Neutrophil (primary cell): ENCODE results near the gene MTG1.

ENCODE experiments used
- H3K27ac ChIP-seq: fragments of 200-600 bp; sonication (generic); 2 replicates; pipeline ENCODE4 v1.5.1; 2016; ENCODE audit warnings: mild to moderate bottlenecking, moderate library complexity
- H3K27me3 ChIP-seq: fragments of 200-600 bp; sonication (generic); 2 replicates; pipeline ENCODE4 v1.6.0; 2016; ENCODE audit warnings: mild to moderate bottlenecking
- H3K36me3 ChIP-seq: fragments of 200-600 bp; sonication (generic); 2 replicates; pipeline ENCODE4 v1.5.1; 2017
- H3K4me1 ChIP-seq, 2 experiments: fragments of 200-600 bp in 1 of 2; sonication (generic) in 1 of 2; 1 replicate in 1 of 2; 2 replicates in 1 of 2; pipeline versions ENCODE4 v1.5.1 to v1.6.1; 2013 to 2016; ENCODE audit warnings: low read depth in 1 of 2, low read length in 1 of 2, mild to moderate bottlenecking in 1 of 2, moderate library complexity in 1 of 2; ENCODE audit not compliant: control insufficient read depth in 1 of 2, insufficient read depth in 1 of 2
- H3K4me3 ChIP-seq, 2 experiments: fragments of 200-600 bp in 1 of 2; sonication (generic) in 1 of 2; 1 replicate in 1 of 2; 2 replicates in 1 of 2; pipeline ENCODE4 v1.5.1; 2013 to 2016; ENCODE audit warnings: low read depth in 1 of 2, low read length in 1 of 2, mild to moderate bottlenecking in 1 of 2, moderate library complexity in 1 of 2
- H3K9me3 ChIP-seq: fragments of 200-600 bp; sonication (generic); 2 replicates; pipeline ENCODE4 v1.5.1; 2016
- TF ChIP-seq, protein P1 (sequence below): fragments of 200-600 bp; sonication (generic); IDR thresholded peaks from 2 replicates; pipeline ENCODE4 v1.5.1; 2016; ENCODE audit warnings: antibody characterized with exemption

MTG1 gene

DNA sequence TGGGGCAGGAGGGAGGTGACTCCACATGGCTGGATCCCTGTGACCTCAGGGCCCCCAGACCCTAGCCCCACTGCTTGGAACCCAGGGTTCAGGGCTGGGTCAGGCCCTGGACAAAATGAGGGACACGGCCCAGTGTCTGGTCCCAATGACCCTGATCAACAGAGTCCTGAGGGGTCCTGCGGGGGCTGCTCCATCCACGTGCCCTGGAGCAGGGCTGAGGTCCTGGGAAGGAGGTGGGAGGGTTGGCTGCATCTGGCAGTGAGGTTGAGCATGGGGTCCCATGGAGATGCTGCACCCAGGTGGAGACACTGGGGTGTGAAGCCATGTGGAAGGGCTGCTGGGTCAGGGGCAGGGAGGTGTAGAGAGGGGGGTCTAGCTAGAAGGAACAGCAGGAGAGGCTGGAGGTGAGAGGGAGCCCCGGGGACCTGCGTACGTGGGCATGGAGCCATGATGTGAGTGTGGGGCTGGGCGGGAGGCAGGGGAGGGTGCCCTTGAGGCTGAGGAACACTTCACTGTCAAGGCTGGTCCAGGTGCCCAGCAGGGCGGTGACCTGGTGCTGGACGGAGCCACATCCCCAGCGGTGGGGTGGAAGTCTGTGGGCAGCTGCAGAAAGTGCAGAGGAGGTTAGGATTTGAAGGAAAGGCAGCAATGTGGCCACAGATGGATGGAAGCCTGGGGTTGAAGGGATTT lies 60.4 kb downstream of the MTG1 start:
- Histone ChIP-seq H3K27ac (no peak overlapping the region), H3K4me1 (no peaks in the 10 kb centered on the region), H3K9me3 (no peaks in the 10 kb centered on the region), H3K27me3 (no peaks in the 10 kb centered on the region), H3K36me3 (no peaks in the 10 kb centered on the region), H3K4me3 (no peak overlapping the region)
- TF ChIP-seq, protein P1, sequence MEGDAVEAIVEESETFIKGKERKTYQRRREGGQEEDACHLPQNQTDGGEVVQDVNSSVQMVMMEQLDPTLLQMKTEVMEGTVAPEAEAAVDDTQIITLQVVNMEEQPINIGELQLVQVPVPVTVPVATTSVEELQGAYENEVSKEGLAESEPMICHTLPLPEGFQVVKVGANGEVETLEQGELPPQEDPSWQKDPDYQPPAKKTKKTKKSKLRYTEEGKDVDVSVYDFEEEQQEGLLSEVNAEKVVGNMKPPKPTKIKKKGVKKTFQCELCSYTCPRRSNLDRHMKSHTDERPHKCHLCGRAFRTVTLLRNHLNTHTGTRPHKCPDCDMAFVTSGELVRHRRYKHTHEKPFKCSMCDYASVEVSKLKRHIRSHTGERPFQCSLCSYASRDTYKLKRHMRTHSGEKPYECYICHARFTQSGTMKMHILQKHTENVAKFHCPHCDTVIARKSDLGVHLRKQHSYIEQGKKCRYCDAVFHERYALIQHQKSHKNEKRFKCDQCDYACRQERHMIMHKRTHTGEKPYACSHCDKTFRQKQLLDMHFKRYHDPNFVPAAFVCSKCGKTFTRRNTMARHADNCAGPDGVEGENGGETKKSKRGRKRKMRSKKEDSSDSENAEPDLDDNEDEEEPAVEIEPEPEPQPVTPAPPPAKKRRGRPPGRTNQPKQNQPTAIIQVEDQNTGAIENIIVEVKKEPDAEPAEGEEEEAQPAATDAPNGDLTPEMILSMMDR = no peak

GRCh38 chr10:133455196-133455595 lies 61.2 kb downstream of the MTG1 start:
- no peaks in the 10 kb centered on the region for H3K36me3 ChIP-seq
- H3K9me3 ChIP-seq = no peaks in the 10 kb centered on the region
- H3K4me3 ChIP-seq = no peak overlapping the region
- H3K4me1 ChIP-seq = no peaks in the 10 kb centered on the region
- H3K27ac ChIP-seq = no peak overlapping the region
- H3K27me3 ChIP-seq = no peaks in the 10 kb centered on the region
- TF ChIP-seq, protein P1 = no peak

GRCh38 chr10:133455611-133456031 lies 61.7 kb downstream of the MTG1 start:
- Histone ChIP-seq H3K4me1 (no peaks in the 10 kb centered on the region), H3K4me3 (no peak overlapping the region), H3K9me3 (no peaks in the 10 kb centered on the region), H3K36me3 (no peaks in the 10 kb centered on the region), H3K27me3 (no peaks in the 10 kb centered on the region), H3K27ac (no peak overlapping the region)
- TF ChIP-seq, protein P1 = no peak

DNA sequence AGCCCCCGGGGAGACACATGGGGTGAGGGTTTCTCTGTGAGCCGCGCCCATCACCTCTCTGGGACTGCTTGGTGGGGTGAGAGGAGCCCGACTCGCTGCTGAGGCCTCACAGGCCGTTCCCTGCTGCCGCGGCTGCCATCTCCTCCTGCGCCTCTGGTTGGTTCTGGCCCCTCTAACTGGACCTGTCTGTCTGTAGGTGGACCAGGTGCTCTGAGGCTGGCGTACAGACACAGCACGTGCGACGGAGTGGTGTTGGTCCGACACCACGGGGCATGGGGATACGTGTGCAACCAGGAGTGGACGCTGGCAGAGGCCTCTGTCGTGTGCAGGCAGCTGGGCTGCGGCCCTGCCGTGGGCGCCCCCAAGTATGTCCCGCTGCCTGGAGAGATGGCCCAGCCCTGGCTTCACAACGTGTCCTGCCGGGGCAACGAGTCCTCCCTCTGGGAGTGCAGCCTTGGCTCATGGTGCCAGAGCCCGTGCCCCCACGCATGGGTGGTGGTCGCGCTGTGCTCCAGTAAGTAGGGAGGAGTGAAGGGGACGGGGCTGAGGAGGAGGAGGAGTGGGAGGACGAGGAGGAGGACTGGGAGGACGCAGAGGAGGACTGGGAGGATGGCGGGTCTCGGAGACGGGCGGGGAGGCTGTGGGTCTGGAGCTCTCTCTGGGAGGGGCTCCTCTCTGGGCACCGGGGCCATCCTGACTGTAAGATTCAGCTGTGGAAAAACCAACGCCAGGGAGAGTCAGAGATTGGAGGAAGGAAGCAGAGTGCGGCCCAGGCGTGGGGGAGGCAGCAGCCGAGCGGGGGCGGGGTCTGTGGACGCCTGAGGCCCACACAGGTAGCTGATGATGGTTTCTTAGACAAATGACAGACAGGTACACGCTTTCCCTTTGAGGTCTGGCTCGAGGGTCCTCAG lies 62.3 kb downstream of the MTG1 start:
- H3K4me3 ChIP-seq = no peak overlapping the region
- TF ChIP-seq, protein P1 = no peak
- H3K36me3 ChIP-seq = no peaks in the 10 kb centered on the region
- no peaks in the 10 kb centered on the region for H3K4me1 ChIP-seq
- H3K27me3 ChIP-seq = no peaks in the 10 kb centered on the region
- no peaks in the 10 kb centered on the region for H3K9me3 ChIP-seq
- no peak overlapping the region for H3K27ac ChIP-seq

DNA sequence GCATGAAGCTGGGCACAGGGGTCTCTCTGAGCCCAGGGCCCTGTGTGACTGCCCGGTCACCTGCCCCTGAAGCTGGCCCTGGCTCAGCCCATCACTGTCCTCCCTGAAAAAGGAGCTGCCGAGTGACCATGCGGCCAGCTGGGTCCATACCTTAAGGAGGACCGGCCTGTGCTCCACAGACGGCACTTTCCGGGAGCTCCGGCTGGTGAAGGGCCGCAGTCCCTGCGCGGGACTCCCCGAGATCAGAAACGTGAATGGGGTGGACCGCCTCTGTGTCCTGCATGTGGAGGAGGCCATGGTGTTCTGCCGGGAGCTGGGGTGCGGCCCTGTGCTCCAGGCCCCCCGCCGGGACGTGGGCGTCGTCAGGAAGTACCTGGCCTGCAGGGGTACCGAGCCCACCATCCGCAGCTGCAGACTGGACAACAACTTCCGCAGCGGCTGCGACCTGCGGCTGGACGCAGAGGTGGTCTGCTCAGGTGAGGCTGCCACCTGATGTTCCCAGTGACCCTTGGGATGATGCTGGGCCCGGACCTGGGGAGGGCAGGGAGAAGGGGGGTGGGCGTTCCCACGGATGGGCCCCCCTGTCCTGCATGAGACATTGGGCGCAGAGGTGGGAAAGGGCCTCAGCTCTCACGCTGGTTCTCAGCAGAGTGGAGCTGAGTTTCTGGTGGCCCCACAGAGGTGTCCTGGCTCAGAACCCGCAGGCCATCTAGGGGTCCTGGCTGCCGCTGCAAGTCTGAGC lies 63.3 kb downstream of the MTG1 start:
- no peak overlapping the region for H3K4me3 ChIP-seq
- H3K36me3 ChIP-seq = no peaks in the 10 kb centered on the region
- TF ChIP-seq, protein P1 = no peak
- no peak overlapping the region for H3K27ac ChIP-seq
- no peaks in the 10 kb centered on the region for H3K4me1 ChIP-seq
- no peaks in the 10 kb centered on the region for H3K27me3 ChIP-seq
- H3K9me3 ChIP-seq = no peaks in the 10 kb centered on the region
